ENCODE data around the gene NRP2. TPM values are rescaled to one million over a fixed set of nuclear protein-coding genes. Genes with fewer than 3 reads are reported as not detected.
A peak's percentile ranks its signal among the peaks of the same experiment; 100 is the strongest.

The NRP2 gene
- total and polyA plus RNA-seq, 2 of the 13 experiments (the other 11 are each of a cell fraction or from before 2014, with no cell fraction given): 0.65 to 1.4 TPM

DNA sequence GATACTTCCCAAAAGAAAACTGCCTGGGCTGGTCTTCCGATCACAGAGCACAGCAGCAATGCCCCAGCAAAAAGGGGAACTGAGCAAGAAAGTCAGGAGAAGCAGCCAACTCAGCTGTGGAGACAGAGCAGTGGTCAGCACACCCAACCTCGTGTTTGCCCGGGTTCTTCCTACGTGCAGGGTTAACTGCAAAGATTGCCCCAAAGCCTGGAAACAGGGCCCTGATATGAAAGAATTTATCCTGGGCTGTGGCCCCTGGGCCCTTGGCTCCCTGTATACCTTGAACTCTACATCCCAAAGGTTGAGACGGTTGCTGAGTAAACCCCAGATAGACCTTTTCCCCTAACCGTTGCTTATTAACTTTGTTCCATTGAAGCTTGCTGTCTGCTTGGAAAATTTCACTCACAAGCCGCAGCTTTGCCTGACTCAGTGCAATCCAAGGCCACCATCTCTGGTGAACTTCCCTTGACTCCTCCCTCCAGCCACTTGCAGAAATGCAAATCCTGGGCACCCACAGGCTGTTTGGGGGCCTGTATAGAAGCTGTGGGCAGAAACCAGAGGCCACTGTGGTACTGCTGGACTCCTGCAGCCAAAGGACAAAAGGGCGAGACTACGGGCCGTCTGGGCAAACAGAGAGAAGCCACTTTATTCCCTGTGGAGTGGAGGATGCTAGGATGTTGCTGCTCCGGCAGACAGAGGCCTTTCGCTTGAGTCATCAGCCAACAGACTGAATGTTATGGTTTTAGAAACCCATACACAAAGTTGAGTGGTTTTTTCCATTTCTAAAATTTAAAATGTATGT lies 18.2 kb downstream of the NRP2 start (continued):
- TF ChIP-seq CSRNP2 (CRISPR knock-in tag; conservative IDR thresholded peaks at IDR 0.05; ENCODE audit: low read depth): no peak
- TF ChIP-seq SRSF1 (optimal IDR thresholded peaks at IDR 0.05; ENCODE audit: low read depth, low read length): no peak
- TF ChIP-seq ATM (IDR thresholded peaks at IDR 0.05; ENCODE audit: borderline replicate concordance): no peak
- peak; percentile 58 for TF ChIP-seq ZNF781 (CRISPR knock-in tag; IDR thresholded peaks at IDR 0.05; ENCODE audit: borderline replicate concordance, not compliant biosample characterization)
- no peak for TF ChIP-seq ZFP36L2 (CRISPR knock-in tag; IDR thresholded peaks at IDR 0.05)
- TF ChIP-seq NONO (IDR thresholded peaks at IDR 0.05): no peak
- no peak for TF ChIP-seq NONO (CRISPR knock-in tag; conservative IDR thresholded peaks at IDR 0.05)
- peak; percentile 81 for TF ChIP-seq RXRA (CRISPR knock-in tag; IDR thresholded peaks at IDR 0.05)
- TF ChIP-seq PHF8 (CRISPR knock-in tag; IDR thresholded peaks at IDR 0.05): peak; percentile 32
- TF ChIP-seq SRY (CRISPR knock-in tag; IDR thresholded peaks at IDR 0.05): peak; percentile 33; the same call in 1 of the 2 replicates
- TF ChIP-seq, protein P1, sequence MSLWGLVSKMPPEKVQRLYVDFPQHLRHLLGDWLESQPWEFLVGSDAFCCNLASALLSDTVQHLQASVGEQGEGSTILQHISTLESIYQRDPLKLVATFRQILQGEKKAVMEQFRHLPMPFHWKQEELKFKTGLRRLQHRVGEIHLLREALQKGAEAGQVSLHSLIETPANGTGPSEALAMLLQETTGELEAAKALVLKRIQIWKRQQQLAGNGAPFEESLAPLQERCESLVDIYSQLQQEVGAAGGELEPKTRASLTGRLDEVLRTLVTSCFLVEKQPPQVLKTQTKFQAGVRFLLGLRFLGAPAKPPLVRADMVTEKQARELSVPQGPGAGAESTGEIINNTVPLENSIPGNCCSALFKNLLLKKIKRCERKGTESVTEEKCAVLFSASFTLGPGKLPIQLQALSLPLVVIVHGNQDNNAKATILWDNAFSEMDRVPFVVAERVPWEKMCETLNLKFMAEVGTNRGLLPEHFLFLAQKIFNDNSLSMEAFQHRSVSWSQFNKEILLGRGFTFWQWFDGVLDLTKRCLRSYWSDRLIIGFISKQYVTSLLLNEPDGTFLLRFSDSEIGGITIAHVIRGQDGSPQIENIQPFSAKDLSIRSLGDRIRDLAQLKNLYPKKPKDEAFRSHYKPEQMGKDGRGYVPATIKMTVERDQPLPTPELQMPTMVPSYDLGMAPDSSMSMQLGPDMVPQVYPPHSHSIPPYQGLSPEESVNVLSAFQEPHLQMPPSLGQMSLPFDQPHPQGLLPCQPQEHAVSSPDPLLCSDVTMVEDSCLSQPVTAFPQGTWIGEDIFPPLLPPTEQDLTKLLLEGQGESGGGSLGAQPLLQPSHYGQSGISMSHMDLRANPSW (CRISPR knock-in tag; IDR thresholded peaks at IDR 0.05; ENCODE audit: borderline replicate concordance): no peak
- no peak for TF ChIP-seq MATR3 (CRISPR knock-in tag; IDR thresholded peaks at IDR 0.05)
- TF ChIP-seq SETDB1 (CRISPR knock-in tag; IDR thresholded peaks at IDR 0.05; ENCODE audit: borderline replicate concordance): no peak
- peak; percentile 76 for TF ChIP-seq RCOR2 (CRISPR knock-in tag; IDR thresholded peaks at IDR 0.05)
- TF ChIP-seq ZNF713 (CRISPR knock-in tag; IDR thresholded peaks at IDR 0.05): no peak
- TF ChIP-seq MEF2D (CRISPR knock-in tag; IDR thresholded peaks at IDR 0.05): 0 out of 2 replicates have a peak, but pooled peaks have one; percentile 55
- TF ChIP-seq ARID2 (CRISPR knock-in tag; IDR thresholded peaks at IDR 0.05; ENCODE audit: borderline replicate concordance): no peak
- TF ChIP-seq ZNF562 (CRISPR knock-in tag; IDR thresholded peaks at IDR 0.05; ENCODE audit: borderline replicate concordance): no peak
- no peak for TF ChIP-seq SMARCC2 (IDR thresholded peaks at IDR 0.05)
- TF ChIP-seq, protein P2, sequence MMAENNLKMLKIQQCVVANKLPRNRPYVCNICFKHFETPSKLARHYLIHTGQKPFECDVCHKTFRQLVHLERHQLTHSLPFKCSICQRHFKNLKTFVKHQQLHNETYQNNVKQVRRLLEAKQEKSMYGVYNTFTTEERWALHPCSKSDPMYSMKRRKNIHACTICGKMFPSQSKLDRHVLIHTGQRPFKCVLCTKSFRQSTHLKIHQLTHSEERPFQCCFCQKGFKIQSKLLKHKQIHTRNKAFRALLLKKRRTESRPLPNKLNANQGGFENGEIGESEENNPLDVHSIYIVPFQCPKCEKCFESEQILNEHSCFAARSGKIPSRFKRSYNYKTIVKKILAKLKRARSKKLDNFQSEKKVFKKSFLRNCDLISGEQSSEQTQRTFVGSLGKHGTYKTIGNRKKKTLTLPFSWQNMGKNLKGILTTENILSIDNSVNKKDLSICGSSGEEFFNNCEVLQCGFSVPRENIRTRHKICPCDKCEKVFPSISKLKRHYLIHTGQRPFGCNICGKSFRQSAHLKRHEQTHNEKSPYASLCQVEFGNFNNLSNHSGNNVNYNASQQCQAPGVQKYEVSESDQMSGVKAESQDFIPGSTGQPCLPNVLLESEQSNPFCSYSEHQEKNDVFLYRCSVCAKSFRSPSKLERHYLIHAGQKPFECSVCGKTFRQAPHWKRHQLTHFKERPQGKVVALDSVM (CRISPR knock-in tag; IDR thresholded peaks at IDR 0.05): no peak
- no peak for TF ChIP-seq RARG (CRISPR knock-in tag; IDR thresholded peaks at IDR 0.05; ENCODE audit: low read depth)
- TF ChIP-seq RFX1 (IDR thresholded peaks at IDR 0.05): no peak
- peak; percentile 77 for TF ChIP-seq SOX5 (CRISPR knock-in tag; IDR thresholded peaks at IDR 0.05; ENCODE audit: borderline replicate concordance)
- no peak for TF ChIP-seq ZNF10 (CRISPR knock-in tag; IDR thresholded peaks at IDR 0.05; ENCODE audit: borderline replicate concordance, low read depth)
- no peak for TF ChIP-seq ZNF567 (CRISPR knock-in tag; IDR thresholded peaks at IDR 0.05; ENCODE audit: borderline replicate concordance)
- TF ChIP-seq HOXD1 (CRISPR knock-in tag; IDR thresholded peaks at IDR 0.05): no peak
